Iris pigment epithelial cell (primary cell): ENCODE data around the gene SLC2A6.
"Not testable (repeated sequence)": the region's sequence is repeated elsewhere in the genome, so short reads cannot be mapped to it uniquely, and the experiment has no call there.

Experiments used
- DNase-seq: peaks from one replicate; pipeline ENCODE4 v3.0.0-alpha.2; 2011; ENCODE audit warnings: low read depth

The SLC2A6 gene

GRCh38 chr9:133460405-133461175 is 18.3 kb downstream of the SLC2A6 start:
- DNase-seq = no peak

- DNase-seq = peak; percentile 92
Measured at GRCh38 chr9:133459476-133460404, 19.2 kb downstream of the SLC2A6 start, which contains the start of gene CACFD1. TSS of gene CACFD1 (plus strand) at chr9:133459978. CDS start at chr9:133460067, 89 bp downstream.

- no peak for DNase-seq
Measured at GRCh38 chr9:133458643-133459312, 20.1 kb downstream of the SLC2A6 start.

GRCh38 chr9:133457748-133458147 is 21.2 kb downstream of the SLC2A6 start:
- no peak for DNase-seq

GRCh38 chr9:133457233-133457632 is 21.7 kb downstream of the SLC2A6 start:
- no peak for DNase-seq

GRCh38 chr9:133456409-133456808 is 22.5 kb downstream of the SLC2A6 start:
- no peak for DNase-seq

- no peak for DNase-seq
Measured at GRCh38 chr9:133455936-133456335, 23.0 kb downstream of the SLC2A6 start.

- DNase-seq = no peak
Measured at GRCh38 chr9:133454943-133455673, 23.8 kb downstream of the SLC2A6 start.

GRCh38 chr9:133454325-133454724 is 24.6 kb downstream of the SLC2A6 start:
- no peak for DNase-seq

- no peak for DNase-seq
Measured at GRCh38 chr9:133453651-133454050, 25.2 kb downstream of the SLC2A6 start.

- DNase-seq = no peak
Measured at GRCh38 chr9:133452562-133452961, 26.3 kb downstream of the SLC2A6 start.

- not testable (repeated sequence) for DNase-seq
Measured at GRCh38 chr9:133451865-133452264, 27.0 kb downstream of the SLC2A6 start.

GRCh38 chr9:133449760-133450159 is 29.1 kb downstream of the SLC2A6 start:
- no peak for DNase-seq

GRCh38 chr9:133448487-133448972 is 30.4 kb downstream of the SLC2A6 start:
- DNase-seq = no peak

- no peak for DNase-seq
Measured at GRCh38 chr9:133445293-133445969, 33.5 kb downstream of the SLC2A6 start.

- no peak for DNase-seq
Measured at GRCh38 chr9:133443982-133444381, 34.9 kb downstream of the SLC2A6 start.

GRCh38 chr9:133443248-133443647 is 35.7 kb downstream of the SLC2A6 start:
- no peak for DNase-seq

GRCh38 chr9:133441571-133441970 is 37.3 kb downstream of the SLC2A6 start:
- no peak for DNase-seq

GRCh38 chr9:133440874-133441273 is 38.0 kb downstream of the SLC2A6 start:
- no peak for DNase-seq

GRCh38 chr9:133439337-133439736 is 39.6 kb downstream of the SLC2A6 start:
- DNase-seq = no peak
